ENCODE data around the gene SPTSSB.
A peak's percentile ranks its signal among the peaks of the same experiment; 100 is the strongest.

- TF ChIP-seq SIN3A (IDR thresholded peaks at IDR 0.05; ENCODE audit: low read depth) = 0 out of 2 replicates have a peak, but pooled peaks have one; percentile 45
- peak; percentile 43; the same call in 1 of the 2 replicates for TF ChIP-seq ATF3 (IDR thresholded peaks at IDR 0.05)
- TF ChIP-seq CTCF (IDR thresholded peaks at IDR 0.05 in 2 of 3, conservative IDR thresholded peaks at IDR 0.05 in 1 of 3; ENCODE audit: borderline replicate concordance in 1 of 3, insufficient read depth in 1 of 3, low read depth in 2 of 3, low read length in 2 of 3) = no peak
- TF ChIP-seq POLR2AphosphoS5 (IDR thresholded peaks at IDR 0.05; ENCODE audit: low read depth, low read length) = no peak; the same call in 1 of the 2 replicates
- no peak for TF ChIP-seq EGR1 (IDR thresholded peaks at IDR 0.05; ENCODE audit: low read depth)
- no peak for TF ChIP-seq EZH2phosphoT487 (IDR thresholded peaks at IDR 0.05; ENCODE audit: borderline replicate concordance)
Observed at GRCh38 chr3:161349529-161350312, 21.6 kb downstream of the SPTSSB start.
